Measurements from ENCODE around the gene LARP4.

LARP4 gene

GRCh38 chr12:50453872-50454271, 53.2 kb downstream of the LARP4 start:
- H3K9ac ChIP-seq = no peak overlapping the region
- no peak overlapping the region for H3K27ac ChIP-seq
- H3K79me2 ChIP-seq (ENCODE audit: insufficient read depth, low read depth) = no peaks in the 10 kb centered on the region
- no peak overlapping the region for H2AFZ ChIP-seq (ENCODE audit: low read depth)
- H4K20me1 ChIP-seq (ENCODE audit: insufficient read depth) = no peaks in the 10 kb centered on the region
- peaks cover 5% of the 10 kb centered on the region; the same call in 1 of the 2 replicates for H3K36me3 ChIP-seq (ENCODE audit: insufficient read depth)
- no peak overlapping the region for H3K4me3 ChIP-seq (IDR thresholded peaks at IDR 0.05; ENCODE audit: insufficient read depth, low read depth, low read length)
- H3K27me3 ChIP-seq (ENCODE audit: insufficient read depth, low read depth) = no peaks in the 10 kb centered on the region
- no peak for TF ChIP-seq CTCF (conservative IDR thresholded peaks at IDR 0.05; ENCODE audit: low read depth, low read length)
- no peak overlapping the region for H3K4me2 ChIP-seq
- no peaks in the 10 kb centered on the region for H3K4me1 ChIP-seq (ENCODE audit: low read depth, poor library complexity, severe bottlenecking)

GRCh38 chr12:50458606-50459005, 57.9 kb downstream of the LARP4 start:
- Histone ChIP-seq H3K27ac (no peak overlapping the region), H3K9ac (no peak overlapping the region), H4K20me1 (ENCODE audit: insufficient read depth) (no peaks in the 10 kb centered on the region), H3K79me2 (ENCODE audit: insufficient read depth, low read depth) (no peaks in the 10 kb centered on the region), H3K36me3 (ENCODE audit: insufficient read depth) (no peaks in the 10 kb centered on the region), H3K4me3 (IDR thresholded peaks at IDR 0.05; ENCODE audit: insufficient read depth, low read depth, low read length) (no peak overlapping the region), H3K4me2 (no peak overlapping the region), H3K27me3 (ENCODE audit: insufficient read depth, low read depth) (no peaks in the 10 kb centered on the region), H2AFZ (ENCODE audit: low read depth) (no peak overlapping the region), H3K4me1 (ENCODE audit: low read depth, poor library complexity, severe bottlenecking) (no peaks in the 10 kb centered on the region)
- TF ChIP-seq CTCF (conservative IDR thresholded peaks at IDR 0.05; ENCODE audit: low read depth, low read length) = no peak

GRCh38 chr12:50467439-50467838, 66.8 kb downstream of the LARP4 start:
- H3K9ac ChIP-seq = no peak overlapping the region
- no peaks in the 10 kb centered on the region; the same call in 1 of the 2 replicates for H3K36me3 ChIP-seq (ENCODE audit: insufficient read depth)
- H2AFZ ChIP-seq (ENCODE audit: low read depth) = no peak overlapping the region
- TF ChIP-seq CTCF (conservative IDR thresholded peaks at IDR 0.05; ENCODE audit: low read depth, low read length) = no peak
- H3K4me3 ChIP-seq (IDR thresholded peaks at IDR 0.05; ENCODE audit: insufficient read depth, low read depth, low read length) = no peak overlapping the region
- H3K4me2 ChIP-seq = no peak overlapping the region
- H3K79me2 ChIP-seq (ENCODE audit: insufficient read depth, low read depth) = no peaks in the 10 kb centered on the region
- no peak overlapping the region for H3K27ac ChIP-seq
- no peaks in the 10 kb centered on the region for H4K20me1 ChIP-seq (ENCODE audit: insufficient read depth)
- no peaks in the 10 kb centered on the region for H3K4me1 ChIP-seq (ENCODE audit: low read depth, poor library complexity, severe bottlenecking)
- H3K27me3 ChIP-seq (ENCODE audit: insufficient read depth, low read depth) = no peaks in the 10 kb centered on the region

GRCh38 chr12:50477241-50477832, 76.7 kb downstream of the LARP4 start:
- Histone ChIP-seq H4K20me1 (ENCODE audit: insufficient read depth) (no peaks in the 10 kb centered on the region), H3K4me3 (IDR thresholded peaks at IDR 0.05; ENCODE audit: insufficient read depth, low read depth, low read length) (no peak overlapping the region), H3K36me3 (ENCODE audit: insufficient read depth) (no peaks in the 10 kb centered on the region; the same call in 1 of the 2 replicates), H3K9ac (no peak overlapping the region), H2AFZ (ENCODE audit: low read depth) (no peak overlapping the region), H3K79me2 (ENCODE audit: insufficient read depth, low read depth) (no peaks in the 10 kb centered on the region), H3K4me1 (ENCODE audit: low read depth, poor library complexity, severe bottlenecking) (no peaks in the 10 kb centered on the region), H3K27me3 (ENCODE audit: insufficient read depth, low read depth) (no peaks in the 10 kb centered on the region), H3K27ac (no peak overlapping the region), H3K4me2 (no peak overlapping the region)
- no peak for TF ChIP-seq CTCF (conservative IDR thresholded peaks at IDR 0.05; ENCODE audit: low read depth, low read length)
